Right lobe of liver (tissue), 4 donors: ENCODE measurements around the gene BEND6.

Experiments
- CTCF ChIP-seq, 4 donors: fragments of 200-600 bp in 3 of 4; fragments of 450-650 bp in 1 of 4; IDR thresholded peaks; one replicate each; pipeline versions ENCODE4 v1.5.1 to v1.8.0; 2016 to 2022; ENCODE audit warnings: antibody characterized with exemption in 4 of 4, mild to moderate bottlenecking in 2 of 4
- POLR2A ChIP-seq: fragments of 450-650 bp; IDR thresholded peaks from one replicate; pipeline ENCODE4 v1.6.1; 2017; ENCODE audit warnings: antibody characterized with exemption, mild to moderate bottlenecking
- donor health status: DM: no; HTN: no; CAD: no.
- donor health status: DM: no; HTN: no; CAD: no.
- donor health status: DM: no; HTN: yes; CAD: no.

GRCh38 chr6:56999049-56999448 is 44.1 kb downstream of the BEND6 start:
- no peak for TF ChIP-seq POLR2A
- no peak for TF ChIP-seq CTCF (IDR thresholded peaks at IDR 0.05)
